Prostate gland (tissue), 2 donors: ENCODE data around the gene FRRS1L.

Experiments
- POLR2A ChIP-seq: fragments of 450-650 bp; IDR thresholded peaks from one replicate; pipeline ENCODE4 v1.6.1; 2016; ENCODE audit warnings: antibody characterized with exemption, mild to moderate bottlenecking
- POLR2AphosphoS5 ChIP-seq: sonication (generic); formaldehyde crosslinking; IDR thresholded peaks from one replicate; pipeline ENCODE4 v1.6.1; 2017; ENCODE audit warnings: antibody characterized with exemption
- TF ChIP-seq, protein P1 (sequence below), 4 experiments: fragments of 200-600 bp in 2 of 4; fragments of 450-650 bp in 2 of 4; sonication (generic) in 2 of 4; IDR thresholded peaks; 1 replicate in 3 of 4; 2 replicates in 1 of 4; pipeline ENCODE4 v1.5.1; 2016 to 2019; ENCODE audit warnings: antibody characterized with exemption in 4 of 4, mild to moderate bottlenecking in 2 of 4, moderate library complexity in 2 of 4

DNA sequence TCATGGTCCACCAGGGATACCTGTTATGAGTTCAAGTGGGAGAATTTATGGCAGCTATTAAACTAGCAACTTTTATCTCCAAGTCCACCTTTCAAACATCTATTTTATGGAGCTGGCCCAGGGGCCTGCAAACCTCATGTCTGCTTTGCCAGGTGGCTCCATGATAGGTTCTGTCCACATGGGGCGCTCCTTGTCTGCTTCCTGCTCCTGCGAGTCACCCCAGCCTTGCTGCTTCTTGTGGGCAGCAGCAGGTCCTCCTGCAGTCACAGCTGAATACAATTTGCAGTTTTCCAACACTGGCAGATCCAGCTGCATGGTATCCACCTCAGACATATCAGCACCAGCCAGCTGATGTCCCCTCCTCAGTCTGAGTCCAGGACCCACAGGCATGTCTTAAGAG, 39.6 kb upstream of the FRRS1L start:
- no peak for TF ChIP-seq POLR2A
- TF ChIP-seq POLR2AphosphoS5, result no peak
- TF ChIP-seq, protein P1, sequence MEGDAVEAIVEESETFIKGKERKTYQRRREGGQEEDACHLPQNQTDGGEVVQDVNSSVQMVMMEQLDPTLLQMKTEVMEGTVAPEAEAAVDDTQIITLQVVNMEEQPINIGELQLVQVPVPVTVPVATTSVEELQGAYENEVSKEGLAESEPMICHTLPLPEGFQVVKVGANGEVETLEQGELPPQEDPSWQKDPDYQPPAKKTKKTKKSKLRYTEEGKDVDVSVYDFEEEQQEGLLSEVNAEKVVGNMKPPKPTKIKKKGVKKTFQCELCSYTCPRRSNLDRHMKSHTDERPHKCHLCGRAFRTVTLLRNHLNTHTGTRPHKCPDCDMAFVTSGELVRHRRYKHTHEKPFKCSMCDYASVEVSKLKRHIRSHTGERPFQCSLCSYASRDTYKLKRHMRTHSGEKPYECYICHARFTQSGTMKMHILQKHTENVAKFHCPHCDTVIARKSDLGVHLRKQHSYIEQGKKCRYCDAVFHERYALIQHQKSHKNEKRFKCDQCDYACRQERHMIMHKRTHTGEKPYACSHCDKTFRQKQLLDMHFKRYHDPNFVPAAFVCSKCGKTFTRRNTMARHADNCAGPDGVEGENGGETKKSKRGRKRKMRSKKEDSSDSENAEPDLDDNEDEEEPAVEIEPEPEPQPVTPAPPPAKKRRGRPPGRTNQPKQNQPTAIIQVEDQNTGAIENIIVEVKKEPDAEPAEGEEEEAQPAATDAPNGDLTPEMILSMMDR (IDR thresholded peaks at IDR 0.05), result no peak
